Measurements from ENCODE around the gene UBR1. TPM values are rescaled to one million over a fixed set of nuclear protein-coding genes. Genes with fewer than 3 reads are reported as not detected.

Gene UBR1
- total and polyA plus RNA-seq, 2 experiments from 2014 or later = 17.2 to 19.6 TPM

GRCh38 chr15:43095708-43096347, 10.0 kb downstream of the UBR1 start (continued):
- TF ChIP-seq REST (IDR thresholded peaks at IDR 0.05; ENCODE audit: unreplicated experiment) = no peak

- Histone ChIP-seq H4K20me1 (replicated peaks; ENCODE audit: insufficient read depth) (peaks cover 4% of the 10 kb centered on the region), H3K27ac (ENCODE audit: low read depth) (no peak overlapping the region), H3K27me3 (ENCODE audit: insufficient read depth) (no peaks in the 10 kb centered on the region), H3F3A (replicated peaks; ENCODE audit: low read depth) (no peaks in the 10 kb centered on the region), H3K79me2 (replicated peaks; ENCODE audit: insufficient read depth) (peaks cover 82% of the 10 kb centered on the region), H3K4me3 (no peak overlapping the region), H3K4me1 (ENCODE audit: insufficient read depth) (no peaks in the 10 kb centered on the region), H3K4me2 (no peak overlapping the region), H2AFZ (no peak overlapping the region), H3K9me2 (ENCODE audit: insufficient read depth) (no peaks in the 10 kb centered on the region), H3K36me3 (ENCODE audit: insufficient read depth) (no peaks in the 10 kb centered on the region)
- Mint-ChIP-seq H3K4me3 (no peak overlapping the region), H3K36me3 (ENCODE audit: low read depth) (peaks cover 7% of the 10 kb centered on the region), H3K4me1 (no peaks in the 10 kb centered on the region), H3K9me3 (no peaks in the 10 kb centered on the region), H3K27me3 (ENCODE audit: insufficient read depth, low read depth, poor library complexity) (peaks cover 3% of the 10 kb centered on the region), H3K27ac (0 out of 2 replicates have a peak overlapping the region, but pooled peaks have one; percentile 33)
- DNase-seq (ENCODE audit: low spot score) (no peak), ATAC-seq (no peak)
- TF ChIP-seq NANOG (IDR thresholded peaks at IDR 0.05; ENCODE audit: borderline replicate concordance) (no peak), CTCF (conservative IDR thresholded peaks at IDR 0.05; ENCODE audit: low read depth in 2 of 2) (no peak), ZNF331 (CRISPR knock-in tag; IDR thresholded peaks at IDR 0.05; ENCODE audit: low read depth) (no peak), CREB1 (CRISPR knock-in tag; IDR thresholded peaks at IDR 0.05; ENCODE audit: low read depth) (no peak), ETS1 (IDR thresholded peaks at IDR 0.05) (no peak)
These were observed 10.6 kb downstream of the UBR1 start for GRCh38 chr15:43095243-43095642.
